K562 (cell line): Measurements from ENCODE around the gene CDC42SE2.

Source experiments
- EP300 ChIP-seq: IDR thresholded peaks from 2 replicates; pipeline ENCODE4 v1.6.1; 2012; ENCODE audit warnings: low read length, improper control_type of control experiment
- NR1H2 ChIP-seq: sonication (generic); formaldehyde crosslinking; IDR thresholded peaks from 2 replicates; pipeline ENCODE4 v1.4.0; 2020; ENCODE audit warnings: mild to moderate bottlenecking, missing genetic modification reagents
- POLR2A ChIP-seq: fragments of 450-650 bp; conservative IDR thresholded peaks from 2 replicates; pipeline ENCODE4 v1.6.1; 2016
- PYGO2 ChIP-seq: fragments of 450-650 bp; IDR thresholded peaks from 2 replicates; pipeline ENCODE4 v1.6.1; 2016; ENCODE audit warnings: mild to moderate bottlenecking, missing genetic modification characterization, moderate library complexity, missing compliant biosample characterization
- RFX1 ChIP-seq: fragments of 450-650 bp; IDR thresholded peaks from 2 replicates; pipeline ENCODE4 v1.6.1; 2016; ENCODE audit warnings: mild to moderate bottlenecking, moderate library complexity
- SREBF2 ChIP-seq: sonication (generic); formaldehyde crosslinking; IDR thresholded peaks from 2 replicates; pipeline ENCODE4 v1.4.0; 2020; ENCODE audit warnings: mild to moderate bottlenecking, missing genetic modification reagents
- SRSF3 ChIP-seq: fragments of 200-400 bp; formaldehyde crosslinking; IDR thresholded peaks from 2 replicates; pipeline ENCODE4 v1.6.1; 2016; ENCODE audit warnings: mild to moderate bottlenecking, low read length, moderate library complexity; ENCODE audit not compliant: insufficient read depth
- U2AF2 ChIP-seq: fragments of 200-400 bp; formaldehyde crosslinking; optimal IDR thresholded peaks from 2 replicates; pipeline ENCODE3; 2017; ENCODE audit warnings: low read depth, mild to moderate bottlenecking, low read length
- ZNF644 ChIP-seq: fragments of 200-800 bp; sonication (Bioruptor generic); IDR thresholded peaks from 2 replicates; pipeline ENCODE4 v1.6.1; 2016; ENCODE audit warnings: low read depth, missing genetic modification characterization, missing compliant biosample characterization
- TF ChIP-seq, protein P1 (sequence below): sonication (generic); formaldehyde crosslinking; IDR thresholded peaks from 2 replicates; pipeline ENCODE4 v1.8.0; 2022; ENCODE audit warnings: mild to moderate bottlenecking, missing genetic modification reagents
- TF ChIP-seq, protein P2 (sequence below), 3 experiments: IDR thresholded peaks in 2 of 3; conservative IDR thresholded peaks in 1 of 3; 2 replicates each; pipeline ENCODE4 v1.5.1; 2011 to 2012; ENCODE audit warnings: low read length in 3 of 3, mild to moderate bottlenecking in 3 of 3, control low read depth in 2 of 3, improper control_type of control experiment in 1 of 3, inconsistent platforms in 1 of 3, low read depth in 1 of 3, mixed read lengths in 1 of 3, moderate library complexity in 1 of 3; ENCODE audit not compliant: insufficient read depth in 2 of 3
- TF ChIP-seq, protein P3 (sequence below): sonication (generic); formaldehyde crosslinking; IDR thresholded peaks from 2 replicates; pipeline ENCODE4 v1.5.0; 2020; ENCODE audit warnings: missing genetic modification reagents
- TF ChIP-seq, protein P4 (sequence below): fragments of 250-450 bp; sonication (Bioruptor Pico); IDR thresholded peaks from 2 replicates; pipeline ENCODE4 v1.5.0; 2020; ENCODE audit warnings: mild to moderate bottlenecking, borderline replicate concordance
- TF ChIP-seq, protein P5 (sequence below), 2 experiments: fragments of 250-450 bp in 1 of 2; fragments of 450-650 bp in 1 of 2; sonication (Bioruptor Pico) in 1 of 2; IDR thresholded peaks; 2 replicates each; pipeline versions ENCODE4 v1.6.1 to v1.8.0; 2016 to 2021; ENCODE audit warnings: mild to moderate bottlenecking in 2 of 2, moderate library complexity in 2 of 2, missing compliant biosample characterization in 1 of 2, missing genetic modification characterization in 1 of 2

DNA sequence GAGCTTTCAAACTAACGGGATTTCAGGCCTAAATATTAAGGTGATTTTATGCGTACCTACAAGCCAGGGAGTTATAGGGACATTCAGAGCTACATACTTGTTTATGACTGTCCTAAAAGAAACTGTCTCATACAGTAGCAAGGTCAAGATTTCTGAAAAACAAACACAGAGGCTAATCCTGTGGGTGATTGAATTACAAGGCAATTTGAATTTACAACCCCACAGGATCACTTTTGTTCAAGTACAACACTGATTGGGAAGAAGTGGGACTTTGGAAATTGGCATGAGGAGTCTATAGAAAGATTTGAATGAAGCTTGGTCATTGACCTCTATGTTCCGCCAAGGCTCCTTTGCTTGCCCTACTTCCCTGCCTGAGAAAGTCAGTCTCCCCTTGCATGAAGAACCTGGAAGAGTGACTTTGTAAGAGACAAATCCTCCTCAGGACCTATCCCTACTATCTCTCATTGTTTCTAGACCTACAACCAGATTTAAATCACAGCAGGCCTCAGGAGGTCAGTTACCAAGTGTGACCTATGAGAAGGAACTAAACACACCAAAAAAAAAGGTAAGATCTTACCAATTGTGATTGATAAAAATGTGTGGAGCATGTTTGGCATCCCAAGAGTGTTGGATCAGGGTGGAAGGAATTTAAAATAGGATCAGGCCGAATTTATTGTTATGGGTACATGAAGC is 38.4 kb upstream of the CDC42SE2 start:
- TF ChIP-seq, protein P1, sequence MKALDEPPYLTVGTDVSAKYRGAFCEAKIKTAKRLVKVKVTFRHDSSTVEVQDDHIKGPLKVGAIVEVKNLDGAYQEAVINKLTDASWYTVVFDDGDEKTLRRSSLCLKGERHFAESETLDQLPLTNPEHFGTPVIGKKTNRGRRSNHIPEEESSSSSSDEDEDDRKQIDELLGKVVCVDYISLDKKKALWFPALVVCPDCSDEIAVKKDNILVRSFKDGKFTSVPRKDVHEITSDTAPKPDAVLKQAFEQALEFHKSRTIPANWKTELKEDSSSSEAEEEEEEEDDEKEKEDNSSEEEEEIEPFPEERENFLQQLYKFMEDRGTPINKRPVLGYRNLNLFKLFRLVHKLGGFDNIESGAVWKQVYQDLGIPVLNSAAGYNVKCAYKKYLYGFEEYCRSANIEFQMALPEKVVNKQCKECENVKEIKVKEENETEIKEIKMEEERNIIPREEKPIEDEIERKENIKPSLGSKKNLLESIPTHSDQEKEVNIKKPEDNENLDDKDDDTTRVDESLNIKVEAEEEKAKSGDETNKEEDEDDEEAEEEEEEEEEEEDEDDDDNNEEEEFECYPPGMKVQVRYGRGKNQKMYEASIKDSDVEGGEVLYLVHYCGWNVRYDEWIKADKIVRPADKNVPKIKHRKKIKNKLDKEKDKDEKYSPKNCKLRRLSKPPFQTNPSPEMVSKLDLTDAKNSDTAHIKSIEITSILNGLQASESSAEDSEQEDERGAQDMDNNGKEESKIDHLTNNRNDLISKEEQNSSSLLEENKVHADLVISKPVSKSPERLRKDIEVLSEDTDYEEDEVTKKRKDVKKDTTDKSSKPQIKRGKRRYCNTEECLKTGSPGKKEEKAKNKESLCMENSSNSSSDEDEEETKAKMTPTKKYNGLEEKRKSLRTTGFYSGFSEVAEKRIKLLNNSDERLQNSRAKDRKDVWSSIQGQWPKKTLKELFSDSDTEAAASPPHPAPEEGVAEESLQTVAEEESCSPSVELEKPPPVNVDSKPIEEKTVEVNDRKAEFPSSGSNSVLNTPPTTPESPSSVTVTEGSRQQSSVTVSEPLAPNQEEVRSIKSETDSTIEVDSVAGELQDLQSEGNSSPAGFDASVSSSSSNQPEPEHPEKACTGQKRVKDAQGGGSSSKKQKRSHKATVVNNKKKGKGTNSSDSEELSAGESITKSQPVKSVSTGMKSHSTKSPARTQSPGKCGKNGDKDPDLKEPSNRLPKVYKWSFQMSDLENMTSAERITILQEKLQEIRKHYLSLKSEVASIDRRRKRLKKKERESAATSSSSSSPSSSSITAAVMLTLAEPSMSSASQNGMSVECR: no peak
- no peak for TF ChIP-seq NR1H2 (CRISPR knock-in tag)
- TF ChIP-seq POLR2A: no peak
- TF ChIP-seq, protein P2, sequence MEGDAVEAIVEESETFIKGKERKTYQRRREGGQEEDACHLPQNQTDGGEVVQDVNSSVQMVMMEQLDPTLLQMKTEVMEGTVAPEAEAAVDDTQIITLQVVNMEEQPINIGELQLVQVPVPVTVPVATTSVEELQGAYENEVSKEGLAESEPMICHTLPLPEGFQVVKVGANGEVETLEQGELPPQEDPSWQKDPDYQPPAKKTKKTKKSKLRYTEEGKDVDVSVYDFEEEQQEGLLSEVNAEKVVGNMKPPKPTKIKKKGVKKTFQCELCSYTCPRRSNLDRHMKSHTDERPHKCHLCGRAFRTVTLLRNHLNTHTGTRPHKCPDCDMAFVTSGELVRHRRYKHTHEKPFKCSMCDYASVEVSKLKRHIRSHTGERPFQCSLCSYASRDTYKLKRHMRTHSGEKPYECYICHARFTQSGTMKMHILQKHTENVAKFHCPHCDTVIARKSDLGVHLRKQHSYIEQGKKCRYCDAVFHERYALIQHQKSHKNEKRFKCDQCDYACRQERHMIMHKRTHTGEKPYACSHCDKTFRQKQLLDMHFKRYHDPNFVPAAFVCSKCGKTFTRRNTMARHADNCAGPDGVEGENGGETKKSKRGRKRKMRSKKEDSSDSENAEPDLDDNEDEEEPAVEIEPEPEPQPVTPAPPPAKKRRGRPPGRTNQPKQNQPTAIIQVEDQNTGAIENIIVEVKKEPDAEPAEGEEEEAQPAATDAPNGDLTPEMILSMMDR (IDR thresholded peaks at IDR 0.05 in 2 of 3, conservative IDR thresholded peaks at IDR 0.05 in 1 of 3; ENCODE audit: insufficient read depth in 2 of 3, low read depth in 1 of 3, low read length in 3 of 3): no peak
- TF ChIP-seq, protein P3, sequence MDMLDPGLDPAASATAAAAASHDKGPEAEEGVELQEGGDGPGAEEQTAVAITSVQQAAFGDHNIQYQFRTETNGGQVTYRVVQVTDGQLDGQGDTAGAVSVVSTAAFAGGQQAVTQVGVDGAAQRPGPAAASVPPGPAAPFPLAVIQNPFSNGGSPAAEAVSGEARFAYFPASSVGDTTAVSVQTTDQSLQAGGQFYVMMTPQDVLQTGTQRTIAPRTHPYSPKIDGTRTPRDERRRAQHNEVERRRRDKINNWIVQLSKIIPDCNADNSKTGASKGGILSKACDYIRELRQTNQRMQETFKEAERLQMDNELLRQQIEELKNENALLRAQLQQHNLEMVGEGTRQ (CRISPR knock-in tag): no peak
- TF ChIP-seq SREBF2 (CRISPR knock-in tag): no peak
- TF ChIP-seq SRSF3: no peak
- TF ChIP-seq, protein P4, sequence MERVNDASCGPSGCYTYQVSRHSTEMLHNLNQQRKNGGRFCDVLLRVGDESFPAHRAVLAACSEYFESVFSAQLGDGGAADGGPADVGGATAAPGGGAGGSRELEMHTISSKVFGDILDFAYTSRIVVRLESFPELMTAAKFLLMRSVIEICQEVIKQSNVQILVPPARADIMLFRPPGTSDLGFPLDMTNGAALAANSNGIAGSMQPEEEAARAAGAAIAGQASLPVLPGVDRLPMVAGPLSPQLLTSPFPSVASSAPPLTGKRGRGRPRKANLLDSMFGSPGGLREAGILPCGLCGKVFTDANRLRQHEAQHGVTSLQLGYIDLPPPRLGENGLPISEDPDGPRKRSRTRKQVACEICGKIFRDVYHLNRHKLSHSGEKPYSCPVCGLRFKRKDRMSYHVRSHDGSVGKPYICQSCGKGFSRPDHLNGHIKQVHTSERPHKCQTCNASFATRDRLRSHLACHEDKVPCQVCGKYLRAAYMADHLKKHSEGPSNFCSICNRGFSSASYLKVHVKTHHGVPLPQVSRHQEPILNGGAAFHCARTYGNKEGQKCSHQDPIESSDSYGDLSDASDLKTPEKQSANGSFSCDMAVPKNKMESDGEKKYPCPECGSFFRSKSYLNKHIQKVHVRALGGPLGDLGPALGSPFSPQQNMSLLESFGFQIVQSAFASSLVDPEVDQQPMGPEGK (CRISPR knock-in tag): no peak
- TF ChIP-seq, protein P5, sequence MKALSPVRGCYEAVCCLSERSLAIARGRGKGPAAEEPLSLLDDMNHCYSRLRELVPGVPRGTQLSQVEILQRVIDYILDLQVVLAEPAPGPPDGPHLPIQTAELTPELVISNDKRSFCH (CRISPR knock-in tag; IDR thresholded peaks at IDR 0.05): no peak
- TF ChIP-seq, protein P5 (tag; IDR thresholded peaks at IDR 0.05): no peak
- TF ChIP-seq EP300: no peak
- TF ChIP-seq ZNF644 (tag): no peak
- no peak for TF ChIP-seq RFX1
- no peak for TF ChIP-seq U2AF2
- TF ChIP-seq PYGO2 (tag): no peak
